Mesenchymal stem cell (in vitro differentiated cells and primary cell): Measurements from ENCODE around the gene BCKDK.

Experiments used
- DNase-seq: peaks from one replicate; pipeline ENCODE4 v3.0.0-alpha.2; 2013
- H2AFZ ChIP-seq: one replicate; pipeline ENCODE4 v1.6.1; 2013; ENCODE audit warnings: low read depth, mild to moderate bottlenecking, control low read depth, inconsistent platforms, low read length, moderate library complexity
- H2AK5ac ChIP-seq: 2 replicates; pipeline ENCODE4 v1.6.1; 2013; ENCODE audit warnings: low read length, moderate library complexity, mild to moderate bottlenecking, inconsistent platforms; ENCODE audit not compliant: severe bottlenecking
- H2BK120ac ChIP-seq: one replicate; pipeline ENCODE4 v1.6.1; 2013; ENCODE audit warnings: low read depth, mild to moderate bottlenecking, inconsistent platforms, low read length, moderate library complexity
- H2BK12ac ChIP-seq, 2 experiments: one replicate each; pipeline ENCODE4 v1.6.1; 2013; ENCODE audit warnings: inconsistent platforms in 2 of 2, low read length in 2 of 2, mild to moderate bottlenecking in 2 of 2, moderate library complexity in 2 of 2, control low read depth in 1 of 2
- H2BK15ac ChIP-seq: one replicate; pipeline ENCODE4 v1.6.1; 2013; ENCODE audit warnings: mild to moderate bottlenecking, low read depth, inconsistent platforms; ENCODE audit not compliant: poor library complexity, severe bottlenecking
- H2BK5ac ChIP-seq: 2 replicates; pipeline ENCODE4 v1.6.1; 2013; ENCODE audit warnings: low read depth, mild to moderate bottlenecking, low read length, control low read depth, inconsistent platforms; ENCODE audit not compliant: poor library complexity, severe bottlenecking
- H3K14ac ChIP-seq, 2 experiments: one replicate each; pipeline ENCODE4 v1.6.1; 2013; ENCODE audit warnings: inconsistent platforms in 2 of 2, low read length in 2 of 2, control low read depth in 1 of 2, mild to moderate bottlenecking in 1 of 2, moderate library complexity in 1 of 2
- H3K18ac ChIP-seq, 2 experiments: one replicate each; pipeline ENCODE4 v1.6.1; 2013; ENCODE audit warnings: inconsistent platforms in 2 of 2, low read length in 2 of 2, control low read depth in 1 of 2, low read depth in 1 of 2, mild to moderate bottlenecking in 1 of 2
- H3K23ac ChIP-seq, 2 experiments: one replicate each; pipeline ENCODE4 v1.6.1; 2013; ENCODE audit warnings: inconsistent platforms in 2 of 2, low read length in 2 of 2, mild to moderate bottlenecking in 2 of 2, moderate library complexity in 2 of 2, control low read depth in 1 of 2
- H3K27ac ChIP-seq: 2 replicates; pipeline ENCODE4 v1.5.1; 2013; ENCODE audit warnings: mild to moderate bottlenecking, moderate library complexity, low read length, control low read depth, inconsistent platforms; ENCODE audit not compliant: poor library complexity, severe bottlenecking
- H3K27me3 ChIP-seq, 2 experiments: 2 replicates each; pipeline versions ENCODE4 v1.6.1 to v1.7.0; 2013; ENCODE audit warnings: low read length in 2 of 2, mild to moderate bottlenecking in 2 of 2, moderate library complexity in 2 of 2, control low read depth in 1 of 2, inconsistent platforms in 1 of 2; ENCODE audit not compliant: control insufficient read depth in 1 of 2, insufficient read depth in 1 of 2
- H3K36me3 ChIP-seq, 2 experiments: 2 replicates each; pipeline versions ENCODE4 v1.6.1 to v1.7.0; 2013; ENCODE audit warnings: low read length in 2 of 2, control low read depth in 1 of 2, inconsistent platforms in 1 of 2, low read depth in 1 of 2, mild to moderate bottlenecking in 1 of 2; ENCODE audit not compliant: insufficient read depth in 2 of 2, control insufficient read depth in 1 of 2
- H3K4ac ChIP-seq, 2 experiments: one replicate each; pipeline ENCODE4 v1.6.1; 2013; ENCODE audit warnings: inconsistent platforms in 2 of 2, low read length in 2 of 2, mild to moderate bottlenecking in 2 of 2, moderate library complexity in 2 of 2, control low read depth in 1 of 2, low read depth in 1 of 2
- H3K4me1 ChIP-seq: 2 replicates; pipeline ENCODE4 v1.6.1; 2013; ENCODE audit warnings: low read depth, low read length, control low read depth; ENCODE audit not compliant: control insufficient read depth, insufficient read depth
- H3K4me2 ChIP-seq: 2 replicates; pipeline ENCODE4 v1.6.1; 2013; ENCODE audit warnings: low read length, mild to moderate bottlenecking, inconsistent platforms; ENCODE audit not compliant: poor library complexity, severe bottlenecking
- H3K4me3 ChIP-seq, 2 experiments: 2 replicates each; pipeline versions ENCODE4 v1.5.1 to v1.7.0; 2013; ENCODE audit warnings: low read length in 2 of 2, mild to moderate bottlenecking in 2 of 2, control low read depth in 1 of 2, low read depth in 1 of 2; ENCODE audit not compliant: insufficient read depth in 1 of 2
- H3K79me1 ChIP-seq: replicated peaks from 2 replicates; pipeline ENCODE4 v1.6.1; 2013; ENCODE audit warnings: mild to moderate bottlenecking, control low read depth, low read length, inconsistent platforms; ENCODE audit not compliant: poor library complexity, severe bottlenecking
- H3K9ac ChIP-seq: 2 replicates; pipeline ENCODE4 v1.7.0; 2013; ENCODE audit warnings: mild to moderate bottlenecking, low read length, moderate library complexity
- H3K9me3 ChIP-seq: 2 replicates; pipeline ENCODE4 v1.7.0; 2013; ENCODE audit warnings: mild to moderate bottlenecking, low read length; ENCODE audit not compliant: control insufficient read depth
- H4K8ac ChIP-seq: one replicate; pipeline ENCODE4 v1.6.1; 2013; ENCODE audit warnings: inconsistent platforms, mild to moderate bottlenecking, low read length, moderate library complexity
- H4K91ac ChIP-seq: one replicate; pipeline ENCODE4 v1.6.1; 2013; ENCODE audit warnings: mild to moderate bottlenecking, low read length, inconsistent platforms
- whole genome bisulfite sequencing: methylation state at CpG from one replicate; pipeline ENCODE4 v1.1.7; 2013; ENCODE audit warnings: mixed read lengths; 5-methylcytosine and 5-hydroxymethylcytosine counted together

BCKDK gene

GRCh38 chr16:31078597-31079341 is 29.4 kb upstream of the BCKDK start:
- no peak for DNase-seq

DNA sequence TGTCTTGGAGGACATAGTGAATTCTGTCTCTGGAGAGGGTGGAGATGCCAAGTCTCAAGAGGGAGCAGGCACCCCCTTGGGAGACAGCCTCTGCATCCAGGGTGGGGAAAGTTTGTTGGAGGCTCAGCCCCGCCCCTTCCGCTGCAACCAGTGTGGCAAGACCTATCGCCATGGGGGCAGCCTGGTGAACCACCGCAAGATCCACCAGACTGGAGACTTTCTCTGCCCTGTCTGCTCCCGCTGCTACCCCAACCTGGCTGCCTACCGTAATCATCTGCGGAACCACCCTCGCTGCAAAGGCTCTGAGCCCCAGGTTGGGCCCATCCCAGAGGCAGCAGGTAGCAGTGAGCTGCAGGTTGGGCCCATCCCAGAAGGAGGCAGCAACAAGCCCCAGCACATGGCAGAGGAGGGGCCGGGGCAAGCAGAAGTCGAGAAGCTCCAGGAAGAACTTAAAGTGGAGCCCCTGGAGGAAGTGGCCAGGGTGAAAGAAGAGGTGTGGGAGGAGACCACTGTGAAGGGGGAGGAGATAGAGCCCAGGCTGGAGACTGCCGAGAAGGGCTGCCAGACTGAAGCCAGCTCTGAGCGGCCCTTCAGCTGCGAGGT is 28.7 kb upstream of the BCKDK start:
- H2AFZ ChIP-seq = no peak overlapping the region
- WGBS = 90% methylated on average over 13 of the region's 13 CpGs
- no peaks in the 10 kb centered on the region for H3K27me3 ChIP-seq
- no peak overlapping the region for H4K8ac ChIP-seq
- H2BK5ac ChIP-seq = no peak overlapping the region
- H2BK120ac ChIP-seq = no peak overlapping the region
- no peak overlapping the region for H3K4me2 ChIP-seq
- H3K4me1 ChIP-seq = peaks cover 21% of the 10 kb centered on the region
- H3K36me3 ChIP-seq = peaks cover 85 to 87% of the 10 kb centered on the region in 2 experiments
- no peak overlapping the region for H3K4ac ChIP-seq
- peaks cover 67% of the 10 kb centered on the region for H3K79me1 ChIP-seq
- H3K18ac ChIP-seq = no peak overlapping the region
- no peak overlapping the region for H3K9ac ChIP-seq
- no peak overlapping the region for H2AK5ac ChIP-seq
- no peak overlapping the region for H3K23ac ChIP-seq
- no peak overlapping the region for H4K91ac ChIP-seq
- no peak overlapping the region for H2BK12ac ChIP-seq
- no peak overlapping the region for H3K4me3 ChIP-seq
- no peaks in the 10 kb centered on the region for H3K9me3 ChIP-seq
- no peak overlapping the region for H2BK15ac ChIP-seq
- H3K27ac ChIP-seq = no peak overlapping the region
- DNase-seq = no peak
- H3K14ac ChIP-seq = no peak overlapping the region

More at GRCh38 chr16:31078597-31079341, 29.4 kb upstream of the BCKDK start:
- no peak overlapping the region for H3K23ac ChIP-seq
- H4K8ac ChIP-seq = no peak overlapping the region
- no peak overlapping the region for H3K4me2 ChIP-seq
- H2BK5ac ChIP-seq = no peak overlapping the region
- peaks cover 79 to 80% of the 10 kb centered on the region in 2 experiments for H3K36me3 ChIP-seq
- no peak overlapping the region for H2AK5ac ChIP-seq
- H2BK120ac ChIP-seq = no peak overlapping the region
- H3K27me3 ChIP-seq = no peaks in the 10 kb centered on the region
- no peak overlapping the region for H2AFZ ChIP-seq
- no peak overlapping the region for H2BK12ac ChIP-seq
- no peak overlapping the region for H3K4ac ChIP-seq
- peaks cover 21% of the 10 kb centered on the region for H3K4me1 ChIP-seq
- WGBS = 96% methylated on average over 15 of the region's 15 CpGs
- no peak overlapping the region for H4K91ac ChIP-seq
- H3K79me1 ChIP-seq = peaks cover 60% of the 10 kb centered on the region
- H3K9me3 ChIP-seq = no peaks in the 10 kb centered on the region
- no peak overlapping the region for H3K14ac ChIP-seq
- H3K27ac ChIP-seq = no peak overlapping the region
- H3K18ac ChIP-seq = no peak overlapping the region
- H2BK15ac ChIP-seq = no peak overlapping the region
- H3K4me3 ChIP-seq = no peak overlapping the region
- no peak overlapping the region for H3K9ac ChIP-seq

DNA sequence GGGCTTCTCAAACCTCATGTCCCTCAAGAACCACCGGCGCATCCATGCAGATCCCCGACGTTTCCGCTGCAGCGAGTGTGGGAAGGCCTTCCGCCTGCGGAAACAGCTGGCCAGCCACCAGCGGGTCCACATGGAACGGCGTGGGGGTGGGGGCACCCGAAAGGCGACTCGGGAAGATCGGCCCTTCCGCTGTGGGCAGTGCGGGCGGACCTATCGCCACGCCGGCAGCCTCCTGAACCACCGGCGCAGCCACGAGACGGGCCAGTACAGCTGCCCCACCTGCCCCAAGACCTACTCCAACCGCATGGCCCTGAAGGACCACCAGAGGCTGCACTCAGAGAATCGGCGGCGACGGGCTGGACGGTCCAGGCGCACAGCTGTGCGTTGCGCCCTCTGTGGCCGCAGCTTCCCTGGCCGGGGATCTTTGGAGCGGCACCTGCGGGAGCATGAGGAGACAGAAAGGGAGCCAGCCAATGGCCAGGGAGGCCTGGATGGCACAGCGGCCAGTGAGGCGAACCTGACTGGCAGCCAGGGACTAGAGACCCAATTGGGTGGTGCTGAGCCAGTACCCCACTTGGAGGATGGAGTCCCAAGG is 28.1 kb upstream of the BCKDK start:
- H3K36me3 ChIP-seq = peaks cover 92 to 94% of the 10 kb centered on the region in 2 experiments
- H2BK15ac ChIP-seq = no peak overlapping the region
- no peak overlapping the region for H3K14ac ChIP-seq
- no peak overlapping the region for H2AFZ ChIP-seq
- no peak overlapping the region for H3K23ac ChIP-seq
- no peak overlapping the region for H2BK12ac ChIP-seq
- no peak overlapping the region for H2BK5ac ChIP-seq
- no peak for DNase-seq
- WGBS = 98% methylated on average over 40 of the region's 40 CpGs
- no peaks in the 10 kb centered on the region for H3K9me3 ChIP-seq
- peaks cover 71% of the 10 kb centered on the region for H3K79me1 ChIP-seq
- no peak overlapping the region for H3K18ac ChIP-seq
- H3K27me3 ChIP-seq = no peaks in the 10 kb centered on the region
- H2BK120ac ChIP-seq = no peak overlapping the region
- no peak overlapping the region for H3K9ac ChIP-seq
- H3K4me3 ChIP-seq = no peak overlapping the region
- H3K27ac ChIP-seq = no peak overlapping the region
- H3K4ac ChIP-seq = no peak overlapping the region
- no peak overlapping the region for H4K8ac ChIP-seq
- no peak overlapping the region for H4K91ac ChIP-seq
- H2AK5ac ChIP-seq = no peak overlapping the region
- H3K4me1 ChIP-seq = peaks cover 21% of the 10 kb centered on the region
- H3K4me2 ChIP-seq = no peak overlapping the region

- no peak overlapping the region for H2BK120ac ChIP-seq
- H2AFZ ChIP-seq = no peak overlapping the region
- no peak for DNase-seq
- H2BK15ac ChIP-seq = no peak overlapping the region
- no peak overlapping the region for H2AK5ac ChIP-seq
- H3K14ac ChIP-seq = no peak overlapping the region
- H3K18ac ChIP-seq = no peak overlapping the region
- H4K91ac ChIP-seq = no peak overlapping the region
- H3K27ac ChIP-seq = no peak overlapping the region
- peaks cover 71% of the 10 kb centered on the region for H3K79me1 ChIP-seq
- H3K27me3 ChIP-seq = no peaks in the 10 kb centered on the region
- H3K4me1 ChIP-seq = peaks cover 21% of the 10 kb centered on the region
- 97% methylated on average over 13 of the region's 13 CpGs for WGBS
- no peak overlapping the region for H3K23ac ChIP-seq
- no peak overlapping the region for H3K4ac ChIP-seq
- H3K36me3 ChIP-seq = peaks cover 99 to 100% of the 10 kb centered on the region in 2 experiments
- no peak overlapping the region for H3K4me2 ChIP-seq
- no peak overlapping the region for H4K8ac ChIP-seq
- no peak overlapping the region for H2BK12ac ChIP-seq
- H3K9me3 ChIP-seq = no peaks in the 10 kb centered on the region
- no peak overlapping the region for H2BK5ac ChIP-seq
- H3K4me3 ChIP-seq = no peak overlapping the region
- H3K9ac ChIP-seq = no peak overlapping the region
Observed at GRCh38 chr16:31080756-31081419, 27.3 kb upstream of the BCKDK start.
